Memory B cell (primary cell): ENCODE data around the gene KCNJ1.

Experiments used
- ATAC-seq: fragments of 150-1000 bp; cut with Tn5 transposase; 2 replicates; pipeline ENCODE4 v1.10.0; 2021; ENCODE audit warnings: low read depth, mild to moderate bottlenecking, moderate library complexity
- DNase-seq, 2 donors: peaks; one replicate each; pipeline ENCODE4 v3.0.0; 2022; ENCODE audit warnings: low spot score in 2 of 2
- H3K27ac Mint-ChIP-seq: one replicate; pipeline ENCODE4 v1.8.0; 2022; ENCODE audit warnings: mild to moderate bottlenecking, moderate library complexity, mixed read lengths
- H3K27me3 Mint-ChIP-seq: one replicate; pipeline ENCODE4 v1.8.0; 2022; ENCODE audit warnings: mixed read lengths
- H3K36me3 Mint-ChIP-seq: one replicate; pipeline ENCODE4 v1.8.0; 2022; ENCODE audit warnings: mild to moderate bottlenecking, mixed read lengths
- H3K4me1 Mint-ChIP-seq: one replicate; pipeline ENCODE4 v1.8.0; 2022; ENCODE audit warnings: mixed read lengths
- H3K4me3 Mint-ChIP-seq: one replicate; pipeline ENCODE4 v1.8.0; 2022; ENCODE audit warnings: mild to moderate bottlenecking, moderate library complexity, mixed read lengths
- H3K9me3 Mint-ChIP-seq: one replicate; pipeline ENCODE4 v1.8.0; 2022; ENCODE audit warnings: mixed read lengths

Gene KCNJ1

DNA sequence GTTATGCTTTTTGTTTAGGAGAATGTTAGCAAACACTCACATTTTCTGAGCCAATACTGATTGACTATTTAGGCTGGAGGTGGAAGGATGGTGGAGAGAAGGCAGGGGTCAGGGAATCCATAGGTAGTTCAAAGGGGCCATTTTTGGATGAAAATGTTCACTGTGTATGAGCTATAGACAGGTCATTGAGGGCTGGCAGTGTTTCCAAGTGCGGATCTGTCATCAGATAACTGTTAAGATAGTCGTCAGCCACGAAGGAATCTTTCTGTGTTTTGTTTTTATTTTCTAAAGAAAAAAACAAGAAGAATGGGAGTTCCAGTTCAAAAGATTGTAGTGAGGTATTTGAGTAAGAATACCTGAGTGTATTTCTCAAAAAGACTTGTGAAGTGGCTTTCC lies 27.2 kb upstream of the KCNJ1 start:
- peaks cover 29% of the 10 kb centered on the region for H3K27me3 Mint-ChIP-seq
- no peak overlapping the region for H3K27ac Mint-ChIP-seq
- H3K36me3 Mint-ChIP-seq, result no peaks in the 10 kb centered on the region
- no peaks in the 10 kb centered on the region for H3K9me3 Mint-ChIP-seq
- ATAC-seq (no peak), DNase-seq (no peak)
- H3K4me1 Mint-ChIP-seq, result peaks cover 14% of the 10 kb centered on the region
- no peak overlapping the region for H3K4me3 Mint-ChIP-seq

DNA sequence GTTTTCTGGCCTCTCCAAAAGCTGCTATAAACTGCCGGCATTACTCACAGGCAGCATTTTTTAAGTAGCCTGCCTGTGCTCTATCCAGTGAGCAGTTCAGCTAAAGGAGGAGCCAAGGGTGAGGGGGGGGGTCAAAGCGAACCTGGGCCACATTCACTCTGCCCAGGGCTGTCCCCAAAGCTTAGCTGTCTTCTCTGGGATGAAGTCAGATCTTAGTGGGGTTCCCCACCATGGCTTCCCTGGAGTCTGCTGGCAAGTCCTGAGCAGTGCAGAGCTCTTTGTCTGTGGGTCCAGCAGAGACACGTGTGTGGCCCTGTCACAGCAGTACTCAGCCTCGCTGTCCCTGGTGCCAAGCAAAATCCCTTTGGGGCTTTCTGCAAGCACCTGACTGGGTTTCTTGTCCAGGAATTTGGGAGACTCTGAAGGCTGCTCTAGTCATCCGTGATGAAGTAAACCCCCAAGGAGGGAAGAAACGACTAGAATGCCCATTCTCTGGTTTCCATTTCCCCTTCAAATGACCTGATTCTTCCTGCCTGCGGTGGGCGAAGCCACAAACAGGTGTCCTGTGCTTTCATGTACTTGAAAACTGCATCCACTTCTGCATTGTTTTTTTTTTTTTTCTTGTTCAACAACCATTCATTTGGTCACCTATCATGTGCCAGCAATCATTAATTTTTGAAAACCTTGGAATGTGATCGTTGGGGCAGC lies 26.6 kb upstream of the KCNJ1 start:
- H3K27ac Mint-ChIP-seq, result no peak overlapping the region
- peak; percentile 77 for ATAC-seq

GRCh38 chr11:128892866-128893565 lies 25.9 kb upstream of the KCNJ1 start:
- H3K36me3 Mint-ChIP-seq, result no peaks in the 10 kb centered on the region
- ATAC-seq, result no peak
- H3K27me3 Mint-ChIP-seq, result peaks cover 32% of the 10 kb centered on the region
- H3K4me3 Mint-ChIP-seq, result no peak overlapping the region
- DNase-seq, result no peak
- H3K9me3 Mint-ChIP-seq, result no peaks in the 10 kb centered on the region
- peaks cover 7% of the 10 kb centered on the region for H3K4me1 Mint-ChIP-seq
- H3K27ac Mint-ChIP-seq, result no peak overlapping the region

More for the DNA sequence above, 26.6 kb upstream of the KCNJ1 start:
- no peaks in the 10 kb centered on the region for H3K9me3 Mint-ChIP-seq
- H3K4me3 Mint-ChIP-seq, result no peak overlapping the region
- no peak for DNase-seq
- H3K4me1 Mint-ChIP-seq, result peaks cover 11% of the 10 kb centered on the region
- H3K27me3 Mint-ChIP-seq, result peaks cover 31% of the 10 kb centered on the region
- H3K36me3 Mint-ChIP-seq, result no peaks in the 10 kb centered on the region

DNA sequence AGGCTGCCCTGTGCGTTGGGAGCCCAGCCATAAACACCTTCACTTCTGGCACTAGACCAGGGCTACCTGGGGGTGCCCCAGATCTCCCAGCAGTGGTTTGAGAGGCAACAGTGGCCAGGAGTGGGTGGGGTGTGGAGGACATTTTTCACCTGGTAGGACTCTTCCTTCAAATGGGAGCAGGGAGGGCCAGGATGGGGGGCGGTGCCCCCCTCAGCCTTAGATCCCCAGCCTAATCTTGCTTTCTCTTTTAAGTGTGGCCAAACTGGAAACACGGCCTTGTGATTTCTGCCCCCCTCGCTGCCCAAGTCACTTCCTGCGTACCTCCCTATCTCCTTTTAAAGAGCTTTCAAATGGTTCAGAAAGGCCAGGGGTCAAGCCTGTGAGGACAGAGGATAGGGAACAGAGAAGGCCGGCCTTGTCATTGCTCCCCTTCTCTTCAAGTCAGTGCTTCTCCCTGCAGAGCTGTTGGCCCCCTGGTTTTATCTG lies 24.9 kb upstream of the KCNJ1 start:
- Mint-ChIP-seq H3K36me3 (no peaks in the 10 kb centered on the region), H3K4me3 (peak overlapping the region; percentile 52), H3K4me1 (peaks cover 8% of the 10 kb centered on the region), H3K27me3 (peaks cover 31% of the 10 kb centered on the region), H3K27ac (no peak overlapping the region), H3K9me3 (no peaks in the 10 kb centered on the region)
- DNase-seq (no peak), ATAC-seq (no peak)

DNA sequence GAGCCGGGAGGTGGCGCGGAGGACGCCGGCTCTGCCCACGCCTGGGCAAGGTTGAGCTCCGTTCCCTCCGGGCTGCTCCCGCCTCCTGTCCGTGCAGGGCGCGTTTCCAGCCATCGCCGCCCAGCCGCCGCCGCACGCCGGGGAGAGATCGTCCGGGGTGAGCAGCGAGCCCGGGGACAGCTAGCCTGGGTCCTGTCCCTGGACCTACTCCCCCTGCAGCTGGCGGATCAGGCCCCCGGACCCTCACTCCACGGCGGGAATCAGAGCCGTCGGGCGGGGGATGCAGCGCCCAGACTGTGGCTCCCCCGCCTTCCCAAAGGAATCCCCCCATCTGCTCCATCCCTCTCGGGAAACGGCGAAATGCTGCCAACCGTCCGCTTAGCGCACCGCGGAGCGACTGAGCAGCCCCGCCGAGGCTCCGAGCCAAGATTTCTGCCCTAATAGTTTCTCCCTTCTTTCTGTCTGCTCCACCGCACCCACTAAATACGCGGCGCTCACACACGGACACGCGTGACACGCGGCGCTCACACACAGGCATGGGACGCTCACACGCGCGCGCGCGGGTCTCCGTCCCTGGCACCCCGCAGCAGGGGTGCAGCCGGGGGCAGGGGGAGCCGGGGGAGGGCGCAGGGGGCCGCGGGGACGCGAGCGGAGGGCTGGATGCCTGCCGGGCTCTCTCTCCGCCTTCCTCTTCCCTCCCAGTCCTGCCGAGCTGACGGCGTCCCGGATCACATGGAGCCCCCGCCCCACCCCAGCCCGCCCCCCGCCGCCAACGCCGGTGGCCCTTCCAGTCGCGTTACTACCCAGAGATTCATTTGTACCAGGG lies 23.7 kb upstream of the KCNJ1 start, which contains the start of gene KCNJ5:
Gene KCNJ5, plus strand, starts transcription at position 814 of the 826 bp plus-strand sequence. CDS start 19,918 bp downstream, outside the sequence.
- H3K4me1 Mint-ChIP-seq, result peaks cover 13% of the 10 kb centered on the region
- H3K27me3 Mint-ChIP-seq, result peaks cover 36% of the 10 kb centered on the region
- no peaks in the 10 kb centered on the region for H3K36me3 Mint-ChIP-seq
- H3K4me3 Mint-ChIP-seq, result peak within 1 kb of the TSS; percentile 67
- DNase-seq (no peak), ATAC-seq (peak; percentile 20)
- no peaks in the 10 kb centered on the region for H3K9me3 Mint-ChIP-seq
- no peak within 1 kb of the TSS for H3K27ac Mint-ChIP-seq

- H3K36me3 Mint-ChIP-seq, result no peaks in the 10 kb centered on the region
- H3K27me3 Mint-ChIP-seq, result peaks cover 39% of the 10 kb centered on the region
- ATAC-seq, result no peak
- no peak for DNase-seq
- H3K9me3 Mint-ChIP-seq, result no peaks in the 10 kb centered on the region
- H3K4me1 Mint-ChIP-seq, result peaks cover 13% of the 10 kb centered on the region
- H3K27ac Mint-ChIP-seq, result no peak overlapping the region
- H3K4me3 Mint-ChIP-seq, result peak overlapping the region; percentile 9
These were observed 23.1 kb upstream of the KCNJ1 start for GRCh38 chr11:128890216-128890542.

DNA sequence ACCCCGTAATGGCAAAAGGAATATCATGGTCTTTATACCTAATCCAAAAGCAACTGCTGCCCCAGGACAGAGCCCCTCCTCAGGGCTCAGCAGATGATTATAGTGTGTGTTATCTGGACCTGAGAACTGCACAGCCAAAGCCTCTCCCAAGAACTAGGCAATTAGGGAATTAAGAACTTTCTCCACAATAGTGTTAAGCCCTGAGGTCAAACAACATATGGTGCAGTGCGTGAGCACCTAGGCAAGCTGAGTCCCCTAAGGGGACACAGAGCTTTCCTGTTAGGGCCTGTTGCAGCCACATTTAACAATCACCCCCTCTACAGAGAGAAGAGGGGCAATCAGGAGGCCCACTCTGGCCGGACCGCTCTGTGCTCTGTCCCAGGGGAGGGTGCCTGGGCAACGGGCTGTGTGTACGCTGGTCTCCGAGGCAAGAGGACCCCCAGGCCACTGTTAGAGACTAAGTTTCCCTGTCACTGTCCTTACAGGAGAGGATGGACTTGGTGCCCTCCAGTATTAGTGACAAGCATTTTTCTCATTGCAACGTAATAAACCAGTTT lies 22.6 kb upstream of the KCNJ1 start:
- Mint-ChIP-seq H3K36me3 (no peaks in the 10 kb centered on the region), H3K4me1 (peaks cover 15% of the 10 kb centered on the region), H3K4me3 (no peak overlapping the region), H3K27me3 (peaks cover 38% of the 10 kb centered on the region), H3K9me3 (no peaks in the 10 kb centered on the region), H3K27ac (no peak overlapping the region)
- DNase-seq (no peak), ATAC-seq (no peak)

DNA sequence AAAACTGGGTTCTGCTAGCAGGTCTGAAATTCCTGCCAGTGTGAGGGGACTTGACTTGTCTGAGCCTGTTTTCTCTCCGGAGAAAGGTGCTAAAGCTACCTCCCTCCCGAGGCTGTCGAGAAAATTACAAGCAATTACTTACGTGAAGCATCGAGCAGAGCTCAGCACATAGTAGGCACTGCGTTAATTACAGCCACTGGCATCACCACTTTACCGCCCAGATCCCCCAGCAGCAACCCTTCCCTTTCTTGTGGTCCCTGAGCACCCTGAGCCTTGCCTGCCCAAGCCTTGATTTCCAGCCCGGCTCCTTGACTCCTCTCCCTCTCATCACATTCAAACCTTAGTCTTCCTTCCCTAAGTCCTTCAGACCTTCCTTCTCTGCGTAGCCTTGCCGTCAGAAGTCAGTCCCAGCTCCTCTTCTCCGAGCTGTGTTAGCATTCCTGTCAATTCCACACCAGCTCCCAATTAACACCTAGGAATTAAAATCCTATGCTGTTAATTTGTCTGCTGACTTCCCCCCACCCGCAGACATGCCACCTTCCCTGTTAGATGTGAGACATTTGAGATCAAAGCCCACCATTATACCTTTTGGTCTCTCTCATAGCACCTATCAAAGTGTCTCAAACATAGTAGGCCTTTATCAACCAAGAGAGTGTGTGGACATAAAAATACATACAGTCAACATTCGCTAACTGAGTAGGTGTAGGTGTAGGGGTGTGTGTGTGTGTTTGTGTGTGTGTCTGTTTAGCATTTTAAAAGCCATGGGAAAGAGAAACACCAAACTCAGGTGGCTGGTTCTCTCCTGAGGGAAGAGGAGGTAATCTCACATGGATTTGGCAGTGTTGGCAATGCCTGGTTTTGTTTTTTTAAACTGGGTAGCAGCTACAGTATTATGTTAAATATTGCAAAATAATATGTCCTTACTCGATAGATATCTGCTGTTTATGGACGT lies 21.2 kb upstream of the KCNJ1 start:
- peaks cover 11% of the 10 kb centered on the region for H3K4me1 Mint-ChIP-seq
- DNase-seq, result no peak
- H3K4me3 Mint-ChIP-seq, result no peak overlapping the region
- H3K27me3 Mint-ChIP-seq, result peaks cover 37% of the 10 kb centered on the region
- H3K36me3 Mint-ChIP-seq, result no peaks in the 10 kb centered on the region
- no peaks in the 10 kb centered on the region for H3K9me3 Mint-ChIP-seq
- H3K27ac Mint-ChIP-seq, result no peak overlapping the region
- no peak for ATAC-seq

- ATAC-seq (no peak), DNase-seq (no peak)
- Mint-ChIP-seq H3K4me1 (peaks cover 11% of the 10 kb centered on the region), H3K36me3 (no peaks in the 10 kb centered on the region), H3K27me3 (peaks cover 43% of the 10 kb centered on the region), H3K4me3 (no peak overlapping the region), H3K27ac (no peak overlapping the region), H3K9me3 (no peaks in the 10 kb centered on the region)
These were observed 19.5 kb upstream of the KCNJ1 start for GRCh38 chr11:128886406-128887124.

DNA sequence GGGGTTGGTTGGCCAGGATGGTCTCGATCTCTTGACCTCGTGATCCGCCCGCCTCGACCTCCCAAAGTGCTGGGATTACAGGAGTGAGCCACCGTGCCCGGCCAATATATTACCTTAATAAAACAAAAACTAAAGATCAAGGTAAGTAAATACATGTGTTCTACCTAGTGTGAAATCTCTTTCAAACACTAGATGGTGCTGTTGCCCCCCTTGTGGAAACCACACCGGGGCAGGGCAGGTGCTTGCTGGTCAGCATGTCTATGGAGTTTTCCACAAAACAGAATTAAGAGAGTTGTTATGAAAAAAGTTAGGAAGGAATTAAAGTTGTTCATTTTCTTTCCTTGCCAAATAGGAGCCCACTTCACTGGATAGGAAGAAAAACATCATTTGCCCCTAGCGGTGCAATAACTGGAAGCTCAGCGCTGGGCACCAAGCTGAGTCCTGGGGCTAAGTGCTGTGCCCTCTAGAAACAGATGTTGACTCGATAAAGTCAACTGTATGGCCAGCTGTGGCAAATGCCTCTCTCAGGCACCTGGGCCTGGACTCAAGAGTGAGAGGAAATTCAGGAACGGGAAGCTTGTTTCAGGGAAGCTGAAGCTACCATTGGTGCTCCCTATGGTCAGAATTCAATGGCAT lies 17.7 kb upstream of the KCNJ1 start:
- no peak overlapping the region for H3K27ac Mint-ChIP-seq
- DNase-seq (peak; percentile 60 to 72), ATAC-seq (peak; percentile 89)

DNA sequence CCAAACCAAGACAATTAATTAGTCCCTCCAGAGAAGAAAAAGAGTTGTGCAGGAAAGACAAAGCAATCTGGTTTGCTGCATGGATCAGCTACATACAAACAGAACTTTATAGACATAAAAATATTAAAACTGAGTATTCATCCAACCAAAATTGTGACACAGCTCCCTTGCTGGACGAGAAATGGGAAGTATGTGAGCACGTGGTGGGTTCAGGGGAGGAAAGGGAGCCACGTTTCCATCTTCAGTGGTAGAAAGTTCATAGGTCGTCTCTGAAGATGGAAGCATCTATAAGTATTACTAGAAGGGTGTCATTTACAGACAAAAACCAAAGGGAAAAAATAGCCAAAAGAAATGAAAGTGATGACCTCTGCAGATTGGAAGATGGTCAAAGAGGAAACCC lies 17.0 kb upstream of the KCNJ1 start:
- no peaks in the 10 kb centered on the region for H3K9me3 Mint-ChIP-seq
- no peak overlapping the region for H3K4me3 Mint-ChIP-seq
- no peak for ATAC-seq

More for the DNA sequence above, 17.7 kb upstream of the KCNJ1 start:
- H3K27me3 Mint-ChIP-seq, result peaks cover 39% of the 10 kb centered on the region
- no peaks in the 10 kb centered on the region for H3K36me3 Mint-ChIP-seq
- H3K4me3 Mint-ChIP-seq, result no peak overlapping the region
- peaks cover 8% of the 10 kb centered on the region for H3K4me1 Mint-ChIP-seq
- H3K9me3 Mint-ChIP-seq, result no peaks in the 10 kb centered on the region

DNA sequence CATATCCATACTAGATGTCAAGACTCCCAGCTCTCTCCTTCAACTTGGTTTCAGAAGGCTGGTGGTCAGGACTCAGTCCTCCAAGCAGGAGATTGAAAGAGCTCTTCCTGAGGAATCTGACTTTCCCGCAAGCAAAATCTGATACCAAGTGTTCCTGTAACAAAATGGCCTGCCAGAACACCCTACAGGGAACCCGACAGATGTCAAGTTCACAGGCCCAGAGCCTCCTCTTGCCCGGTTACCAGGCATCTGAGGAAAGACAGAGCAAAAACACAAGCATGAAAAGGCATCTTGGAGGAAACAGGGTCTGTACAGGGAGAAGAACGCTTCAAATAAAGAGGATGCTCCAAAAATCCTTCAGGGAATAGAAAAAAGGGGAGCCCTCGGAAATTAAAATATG lies 15.4 kb upstream of the KCNJ1 start:
- H3K4me3 Mint-ChIP-seq, result no peak overlapping the region
- DNase-seq (no peak), ATAC-seq (no peak)
- H3K9me3 Mint-ChIP-seq, result no peaks in the 10 kb centered on the region
- peaks cover 36% of the 10 kb centered on the region for H3K27me3 Mint-ChIP-seq
- H3K27ac Mint-ChIP-seq, result no peak overlapping the region
- no peaks in the 10 kb centered on the region for H3K36me3 Mint-ChIP-seq
- H3K4me1 Mint-ChIP-seq, result peaks cover 8% of the 10 kb centered on the region

More for the DNA sequence above, 17.0 kb upstream of the KCNJ1 start:
- no peak for DNase-seq
- Mint-ChIP-seq H3K36me3 (no peaks in the 10 kb centered on the region), H3K27me3 (peaks cover 36% of the 10 kb centered on the region), H3K4me1 (peaks cover 8% of the 10 kb centered on the region), H3K27ac (no peak overlapping the region)
